DOHH2 (cell line): ENCODE data around the gene STK38L.

ENCODE experiments used
- H3F3A ChIP-seq: fragments of 200-600 bp; sonication (generic), shearing (Covaris generic); 2 replicates; pipeline ENCODE4 v1.6.0; 2016; ENCODE audit warnings: antibody characterized with exemption, mild to moderate bottlenecking; ENCODE audit not compliant: control insufficient read depth, insufficient read depth
- H3K27ac ChIP-seq: fragments of 200-600 bp; sonication (generic); 2 replicates; pipeline ENCODE4 v1.5.1; 2014; ENCODE audit warnings: low read depth, mild to moderate bottlenecking, low read length, moderate library complexity
- H3K27me3 ChIP-seq: fragments of 200-600 bp; sonication (generic); 2 replicates; pipeline ENCODE4 v1.6.1; 2014; ENCODE audit warnings: mild to moderate bottlenecking, low read length, mixed read lengths; ENCODE audit not compliant: control insufficient read depth
- H3K36me3 ChIP-seq: fragments of 200-600 bp; sonication (generic); 2 replicates; pipeline ENCODE4 v1.6.1; 2014; ENCODE audit warnings: mild to moderate bottlenecking, low read length, moderate library complexity, mixed read lengths; ENCODE audit not compliant: control insufficient read depth
- H3K4me1 ChIP-seq: fragments of 200-600 bp; sonication (generic); 2 replicates; pipeline ENCODE4 v1.6.1; 2014; ENCODE audit warnings: mild to moderate bottlenecking, low read length, mixed read lengths; ENCODE audit not compliant: control insufficient read depth
- H3K4me2 ChIP-seq: fragments of 200-600 bp; sonication (generic); 2 replicates; pipeline ENCODE4 v1.6.0; 2014; ENCODE audit warnings: mild to moderate bottlenecking, low read length, moderate library complexity
- H3K4me3 ChIP-seq: fragments of 200-600 bp; sonication (generic); 2 replicates; pipeline ENCODE4 v1.5.1; 2014; ENCODE audit warnings: mild to moderate bottlenecking, low read length, mixed read lengths
- H3K79me2 ChIP-seq: fragments of 200-600 bp; sonication (generic); 2 replicates; pipeline ENCODE4 v1.6.1; 2014; ENCODE audit warnings: mild to moderate bottlenecking, low read length, mixed read lengths; ENCODE audit not compliant: control insufficient read depth
- H3K9me2 ChIP-seq: fragments of 200-600 bp; sonication (generic); replicated peaks from 2 replicates; pipeline ENCODE4 v1.6.1; 2014; ENCODE audit warnings: mild to moderate bottlenecking, low read length, mixed read lengths; ENCODE audit not compliant: control insufficient read depth
- H3K9me3 ChIP-seq: fragments of 200-600 bp; sonication (generic); 2 replicates; pipeline ENCODE4 v1.6.1; 2014; ENCODE audit warnings: antibody characterized with exemption, low read length, mixed read lengths; ENCODE audit not compliant: control insufficient read depth, insufficient read depth
- H4K20me1 ChIP-seq: fragments of 200-600 bp; sonication (generic); 2 replicates; pipeline ENCODE4 v1.6.0; 2014; ENCODE audit warnings: low read depth, mild to moderate bottlenecking, antibody characterized with exemption, low read length, moderate library complexity; ENCODE audit not compliant: control insufficient read depth, insufficient read depth
- EZH2phosphoT487 ChIP-seq: fragments of 200-600 bp; sonication (generic); IDR thresholded peaks from 2 replicates; pipeline ENCODE4 v1.6.1; 2017; ENCODE audit warnings: borderline replicate concordance, mild to moderate bottlenecking, antibody characterized with exemption, low read length, moderate library complexity, mixed read lengths
- TF ChIP-seq, protein P1 (sequence below): fragments of 200-600 bp; sonication (generic); IDR thresholded peaks from one replicate; pipeline ENCODE4 v1.5.1; 2014; ENCODE audit warnings: antibody characterized with exemption, mild to moderate bottlenecking, low read depth, low read length; ENCODE audit not compliant: poor library complexity, severe bottlenecking

The STK38L gene

DNA sequence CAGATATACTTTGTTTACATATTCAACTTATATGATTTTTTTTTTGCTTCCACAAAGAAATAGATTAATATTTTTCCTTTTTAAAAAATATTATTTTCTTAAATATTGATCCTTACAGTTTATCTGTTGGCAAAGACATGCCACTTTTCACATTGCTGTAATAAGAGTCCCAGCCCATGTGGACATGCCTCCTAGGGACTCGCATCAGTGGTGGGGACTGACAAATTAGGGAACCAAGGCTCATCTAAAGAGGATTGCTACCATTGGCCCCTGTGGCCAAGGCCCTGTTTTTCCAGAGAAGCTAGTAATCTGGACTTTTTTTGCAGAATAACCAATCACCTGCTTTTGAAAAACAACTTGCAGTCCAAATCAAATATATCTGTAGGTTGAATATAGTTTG lies 60.8 kb downstream of the STK38L start:
- Histone ChIP-seq H3K9me2 (no peaks in the 10 kb centered on the region), H4K20me1 (no peaks in the 10 kb centered on the region), H3K36me3 (peaks cover 13% of the 10 kb centered on the region), H3K4me3 (no peak overlapping the region), H3K27ac (no peak overlapping the region), H3K9me3 (no peaks in the 10 kb centered on the region), H3K4me1 (peaks cover 5% of the 10 kb centered on the region; the same call in 1 of the 2 replicates), H3F3A (no peaks in the 10 kb centered on the region), H3K79me2 (no peaks in the 10 kb centered on the region), H3K4me2 (no peak overlapping the region), H3K27me3 (no peaks in the 10 kb centered on the region)
- no peak for TF ChIP-seq EZH2phosphoT487
- TF ChIP-seq, protein P1, sequence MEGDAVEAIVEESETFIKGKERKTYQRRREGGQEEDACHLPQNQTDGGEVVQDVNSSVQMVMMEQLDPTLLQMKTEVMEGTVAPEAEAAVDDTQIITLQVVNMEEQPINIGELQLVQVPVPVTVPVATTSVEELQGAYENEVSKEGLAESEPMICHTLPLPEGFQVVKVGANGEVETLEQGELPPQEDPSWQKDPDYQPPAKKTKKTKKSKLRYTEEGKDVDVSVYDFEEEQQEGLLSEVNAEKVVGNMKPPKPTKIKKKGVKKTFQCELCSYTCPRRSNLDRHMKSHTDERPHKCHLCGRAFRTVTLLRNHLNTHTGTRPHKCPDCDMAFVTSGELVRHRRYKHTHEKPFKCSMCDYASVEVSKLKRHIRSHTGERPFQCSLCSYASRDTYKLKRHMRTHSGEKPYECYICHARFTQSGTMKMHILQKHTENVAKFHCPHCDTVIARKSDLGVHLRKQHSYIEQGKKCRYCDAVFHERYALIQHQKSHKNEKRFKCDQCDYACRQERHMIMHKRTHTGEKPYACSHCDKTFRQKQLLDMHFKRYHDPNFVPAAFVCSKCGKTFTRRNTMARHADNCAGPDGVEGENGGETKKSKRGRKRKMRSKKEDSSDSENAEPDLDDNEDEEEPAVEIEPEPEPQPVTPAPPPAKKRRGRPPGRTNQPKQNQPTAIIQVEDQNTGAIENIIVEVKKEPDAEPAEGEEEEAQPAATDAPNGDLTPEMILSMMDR: no peak

DNA sequence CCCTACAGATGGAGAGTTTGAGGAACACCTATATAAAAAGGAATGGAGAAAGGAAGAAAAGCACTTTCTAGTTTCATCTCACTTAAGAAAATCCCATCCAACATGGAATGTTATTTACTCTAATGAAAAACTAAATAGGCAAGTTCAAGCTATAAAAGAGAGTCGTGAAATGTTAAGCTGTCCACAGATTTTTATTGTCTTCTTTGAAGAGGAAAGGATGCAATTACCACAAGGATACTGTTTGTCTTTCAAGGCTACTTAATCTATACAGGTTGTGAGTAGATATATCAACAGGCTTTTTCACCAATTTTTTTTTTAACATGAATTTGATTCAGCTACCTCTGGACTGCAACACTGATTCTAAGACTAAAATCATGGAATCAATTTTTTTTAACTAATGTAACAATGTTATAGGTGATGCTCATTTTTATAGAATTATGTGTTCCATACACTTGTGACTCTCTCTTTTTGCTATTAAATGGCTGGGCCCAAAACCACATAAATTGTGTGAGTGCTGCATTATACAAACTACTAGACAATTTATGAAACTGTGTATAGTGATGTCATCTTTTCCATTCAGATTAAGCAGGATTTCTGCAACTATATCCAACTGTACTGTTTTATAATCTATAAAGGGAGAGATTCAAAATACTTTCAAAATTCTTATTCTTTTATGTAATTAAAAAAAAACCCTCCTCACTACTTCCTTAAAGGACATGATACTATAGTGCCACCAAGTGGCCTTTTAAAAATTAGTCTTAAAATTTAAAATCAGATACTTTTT lies 61.8 kb downstream of the STK38L start:
- TF ChIP-seq, protein P1: peak; percentile 10
- TF ChIP-seq EZH2phosphoT487: no peak
- no peaks in the 10 kb centered on the region for H3K9me3 ChIP-seq
- peaks cover 11% of the 10 kb centered on the region for H3K36me3 ChIP-seq
- no peaks in the 10 kb centered on the region for H3K9me2 ChIP-seq
- no peak overlapping the region for H3K27ac ChIP-seq
- peaks cover 5% of the 10 kb centered on the region; the same call in 1 of the 2 replicates for H3K4me1 ChIP-seq
- no peaks in the 10 kb centered on the region for H4K20me1 ChIP-seq
- no peak overlapping the region for H3K4me2 ChIP-seq
- H3K79me2 ChIP-seq: no peaks in the 10 kb centered on the region
- H3K27me3 ChIP-seq: no peaks in the 10 kb centered on the region
- no peaks in the 10 kb centered on the region for H3F3A ChIP-seq
- no peak overlapping the region for H3K4me3 ChIP-seq

DNA sequence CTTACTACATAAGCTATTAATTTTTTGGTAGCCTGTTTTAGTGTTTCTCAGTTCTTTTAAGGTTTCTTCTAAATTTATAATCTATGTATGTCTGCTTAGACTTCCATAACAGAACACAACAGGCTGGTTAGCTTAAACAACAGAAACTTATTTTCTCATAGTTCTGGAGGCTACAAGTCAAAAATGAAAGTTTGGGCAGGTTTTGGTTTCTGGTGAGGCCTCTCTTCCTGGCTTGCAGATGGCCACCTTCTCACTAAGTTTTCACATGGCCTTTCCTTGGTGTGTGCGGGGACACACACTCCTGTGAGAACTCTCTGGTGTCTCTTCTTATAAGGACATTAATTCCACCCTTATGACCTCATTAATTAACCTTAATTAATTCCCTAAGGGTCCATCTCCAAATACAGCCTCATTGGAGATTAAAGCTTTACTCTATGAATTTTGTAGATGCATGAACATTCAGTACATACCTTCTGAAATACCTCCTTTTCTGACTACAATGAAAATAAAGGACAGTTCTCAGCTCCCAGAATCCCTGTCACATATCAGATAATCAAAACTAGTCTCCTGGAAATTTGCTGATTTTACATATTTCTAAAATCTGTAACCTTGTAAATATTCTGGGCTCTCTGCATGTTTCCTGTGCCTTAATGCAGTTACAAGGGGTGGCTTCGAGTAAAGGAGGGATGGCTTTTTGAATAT lies 65.4 kb downstream of the STK38L start:
- H3K79me2 ChIP-seq: no peaks in the 10 kb centered on the region
- H3K9me3 ChIP-seq: no peaks in the 10 kb centered on the region
- peaks cover 8% of the 10 kb centered on the region; the same call in 1 of the 2 replicates for H3K36me3 ChIP-seq
- no peaks in the 10 kb centered on the region for H3K27me3 ChIP-seq
- no peak overlapping the region for H3K4me3 ChIP-seq
- no peak overlapping the region for H3K27ac ChIP-seq
- H3K4me2 ChIP-seq: no peak overlapping the region
- H3K4me1 ChIP-seq: peaks cover 5% of the 10 kb centered on the region; the same call in 1 of the 2 replicates
- no peaks in the 10 kb centered on the region for H3F3A ChIP-seq
- H3K9me2 ChIP-seq: no peaks in the 10 kb centered on the region
- TF ChIP-seq EZH2phosphoT487: no peak
- TF ChIP-seq, protein P1: no peak
- H4K20me1 ChIP-seq: no peaks in the 10 kb centered on the region
